ENCODE data around the gene MSGN1.
"Not testable (repeated sequence)": the region's sequence is repeated elsewhere in the genome, so short reads cannot be mapped to it uniquely, and the experiment has no call there.

Gene MSGN1

GRCh38 chr2:17821535-17822444 is 5.5 kb downstream of the MSGN1 start:
- no peak overlapping the region for H3K27ac Mint-ChIP-seq
- no peaks in the 10 kb centered on the region for H3K36me3 Mint-ChIP-seq
- ATAC-seq (peak; percentile 33), DNase-seq (ENCODE audit: low spot score in 2 of 2) (no peak)
- H3K4me1 Mint-ChIP-seq: no peaks in the 10 kb centered on the region
- no peak overlapping the region for H3K4me3 Mint-ChIP-seq
- no peaks in the 10 kb centered on the region for H3K9me3 Mint-ChIP-seq

GRCh38 chr2:17822445-17823117 is 6.3 kb downstream of the MSGN1 start:
- H3K9me3 Mint-ChIP-seq: no peaks in the 10 kb centered on the region
- no peak for ATAC-seq
- no peak for DNase-seq (ENCODE audit: low spot score in 2 of 2)
- H3K36me3 Mint-ChIP-seq: no peaks in the 10 kb centered on the region
- no peak overlapping the region for H3K4me3 Mint-ChIP-seq
- H3K27ac Mint-ChIP-seq: no peak overlapping the region
- no peaks in the 10 kb centered on the region for H3K4me1 Mint-ChIP-seq

GRCh38 chr2:17823646-17824045 is 7.4 kb downstream of the MSGN1 start:
- ATAC-seq; H3K36me3 Mint-ChIP-seq; H3K9me3 Mint-ChIP-seq; H3K4me3 Mint-ChIP-seq; H3K27ac Mint-ChIP-seq; H3K4me1 Mint-ChIP-seq; DNase-seq (ENCODE audit: low spot score in 2 of 2): not testable (repeated sequence)

DNA sequence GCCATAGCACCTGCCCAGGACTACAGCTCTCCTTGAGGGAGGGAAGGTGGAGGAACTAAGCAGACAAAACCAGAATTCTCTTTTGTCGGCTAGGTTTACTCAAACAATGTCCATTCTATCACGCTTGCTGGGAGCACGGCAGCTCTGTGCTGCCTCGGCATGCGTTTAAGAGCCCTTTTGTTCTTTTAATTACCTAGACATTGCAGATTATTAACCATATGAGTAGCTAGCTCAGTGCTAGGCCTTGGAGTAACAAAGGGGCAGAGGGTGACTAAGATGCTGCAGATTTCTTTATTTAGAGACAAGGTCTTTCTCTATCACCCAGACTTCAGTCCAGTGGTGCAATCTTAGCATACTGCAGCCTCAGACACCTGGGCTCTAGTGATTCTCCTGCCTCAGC is 11.1 kb downstream of the MSGN1 start:
- ATAC-seq (no peak), DNase-seq (ENCODE audit: low spot score in 2 of 2) (no peak)
- Mint-ChIP-seq H3K9me3 (no peaks in the 10 kb centered on the region), H3K36me3 (no peaks in the 10 kb centered on the region), H3K4me3 (no peak overlapping the region), H3K4me1 (no peaks in the 10 kb centered on the region), H3K27ac (no peak overlapping the region)

GRCh38 chr2:17827785-17828184 is 11.5 kb downstream of the MSGN1 start:
- Mint-ChIP-seq H3K27ac (no peak overlapping the region), H3K4me3 (no peak overlapping the region), H3K4me1 (no peaks in the 10 kb centered on the region), H3K9me3 (no peaks in the 10 kb centered on the region), H3K36me3 (no peaks in the 10 kb centered on the region)
- ATAC-seq (no peak), DNase-seq (ENCODE audit: low spot score in 2 of 2) (no peak)

DNA sequence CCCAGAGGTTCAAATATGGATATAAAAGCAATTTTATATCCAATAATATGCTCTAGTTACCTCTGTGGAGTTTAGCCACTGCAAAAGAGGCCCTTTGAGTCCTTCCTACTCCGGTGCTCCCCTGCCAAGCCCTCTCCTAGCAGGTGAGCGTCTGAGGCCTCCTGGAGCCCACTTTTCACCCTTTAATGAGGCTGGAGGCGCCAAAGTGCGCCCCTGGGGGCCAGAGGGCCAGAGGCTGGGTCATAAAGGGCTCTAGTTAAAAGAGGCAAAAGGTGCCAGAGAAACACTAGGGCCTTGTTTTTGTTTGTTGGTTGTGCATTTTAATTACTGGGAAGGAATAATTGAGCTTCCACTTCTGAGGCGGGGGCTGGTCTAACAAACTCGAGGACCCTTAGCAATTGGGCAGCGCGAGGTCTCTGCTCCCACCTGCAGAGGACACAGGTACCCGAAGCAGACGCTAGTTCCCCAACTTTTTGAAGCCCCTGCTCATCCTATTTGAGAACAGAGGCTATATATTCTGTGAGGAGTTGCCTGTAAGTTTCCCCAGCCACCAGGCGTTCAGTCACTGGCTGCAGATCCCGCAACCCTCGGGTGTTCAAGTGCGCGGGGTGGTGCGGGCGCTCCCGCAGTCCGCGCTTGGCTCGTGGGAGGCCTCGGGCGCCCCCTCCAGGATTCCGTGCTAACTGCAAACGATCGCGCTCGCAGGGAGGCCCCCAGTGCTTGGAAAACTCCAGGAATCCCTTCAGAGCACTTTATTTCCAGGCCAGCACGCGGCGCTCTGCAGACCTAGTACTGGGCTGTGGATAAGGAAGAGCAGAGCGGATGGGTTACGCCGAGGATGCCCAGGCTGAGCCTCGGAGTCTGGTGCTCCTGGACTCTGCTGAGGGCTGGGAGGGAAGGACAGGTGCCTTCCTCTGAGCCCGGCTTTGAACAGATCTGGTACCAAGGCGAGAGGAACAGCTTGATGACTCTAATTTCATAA is 14.1 kb downstream of the MSGN1 start:
- H3K36me3 Mint-ChIP-seq: no peaks in the 10 kb centered on the region
- peak; percentile 57 for ATAC-seq
- no peaks in the 10 kb centered on the region for H3K4me1 Mint-ChIP-seq
- no peaks in the 10 kb centered on the region for H3K9me3 Mint-ChIP-seq
- no peak overlapping the region for H3K27ac Mint-ChIP-seq
- peak; percentile 27 to 74 for DNase-seq (ENCODE audit: low spot score in 2 of 2)
- no peak overlapping the region for H3K4me3 Mint-ChIP-seq

- no peak overlapping the region for H3K27ac Mint-ChIP-seq
- no peaks in the 10 kb centered on the region for H3K4me1 Mint-ChIP-seq
- no peaks in the 10 kb centered on the region for H3K9me3 Mint-ChIP-seq
- no peak for DNase-seq (ENCODE audit: low spot score in 2 of 2)
- no peak for ATAC-seq
- H3K36me3 Mint-ChIP-seq: no peaks in the 10 kb centered on the region
- no peak overlapping the region for H3K4me3 Mint-ChIP-seq
These were observed 19.3 kb downstream of the MSGN1 start for GRCh38 chr2:17835516-17835915.

DNA sequence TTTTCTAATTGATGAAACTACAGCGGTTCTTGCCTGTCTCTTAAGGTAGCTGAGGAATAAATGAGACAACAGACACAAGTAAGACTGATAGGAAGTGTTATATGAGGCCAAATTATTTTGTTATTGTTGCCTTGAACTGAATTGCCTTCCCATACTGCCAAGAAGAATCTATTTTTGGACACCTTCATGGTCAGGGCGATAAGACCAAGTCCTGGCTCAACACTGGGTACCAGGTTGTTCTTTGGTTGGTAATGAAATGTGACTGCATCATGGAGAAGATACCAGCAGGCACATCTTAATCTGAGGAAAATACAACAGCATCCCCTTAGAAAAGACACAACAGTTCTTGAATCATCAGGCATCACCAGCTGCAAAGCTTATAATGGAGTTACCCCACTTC is 23.7 kb downstream of the MSGN1 start:
- DNase-seq (ENCODE audit: low spot score in 2 of 2) (no peak), ATAC-seq (no peak)
- H3K4me3 Mint-ChIP-seq: no peak overlapping the region
- no peaks in the 10 kb centered on the region for H3K36me3 Mint-ChIP-seq
- H3K9me3 Mint-ChIP-seq: no peaks in the 10 kb centered on the region
- no peaks in the 10 kb centered on the region for H3K4me1 Mint-ChIP-seq
- H3K27ac Mint-ChIP-seq: no peak overlapping the region

- no peaks in the 10 kb centered on the region for H3K36me3 Mint-ChIP-seq
- ATAC-seq (no peak), DNase-seq (ENCODE audit: low spot score in 2 of 2) (no peak)
- H3K27ac Mint-ChIP-seq: no peak overlapping the region
- no peaks in the 10 kb centered on the region for H3K9me3 Mint-ChIP-seq
- H3K4me1 Mint-ChIP-seq: no peaks in the 10 kb centered on the region
- H3K4me3 Mint-ChIP-seq: no peak overlapping the region
These were observed 27.2 kb downstream of the MSGN1 start for GRCh38 chr2:17843457-17843856.

- DNase-seq (ENCODE audit: low spot score in 2 of 2): no peak
- Mint-ChIP-seq H3K9me3 (no peaks in the 10 kb centered on the region), H3K4me1 (no peaks in the 10 kb centered on the region), H3K27ac (no peak overlapping the region), H3K36me3 (no peaks in the 10 kb centered on the region), H3K4me3 (no peak overlapping the region)
- no peak for ATAC-seq
These were observed 29.5 kb downstream of the MSGN1 start for GRCh38 chr2:17845806-17846205.

DNA sequence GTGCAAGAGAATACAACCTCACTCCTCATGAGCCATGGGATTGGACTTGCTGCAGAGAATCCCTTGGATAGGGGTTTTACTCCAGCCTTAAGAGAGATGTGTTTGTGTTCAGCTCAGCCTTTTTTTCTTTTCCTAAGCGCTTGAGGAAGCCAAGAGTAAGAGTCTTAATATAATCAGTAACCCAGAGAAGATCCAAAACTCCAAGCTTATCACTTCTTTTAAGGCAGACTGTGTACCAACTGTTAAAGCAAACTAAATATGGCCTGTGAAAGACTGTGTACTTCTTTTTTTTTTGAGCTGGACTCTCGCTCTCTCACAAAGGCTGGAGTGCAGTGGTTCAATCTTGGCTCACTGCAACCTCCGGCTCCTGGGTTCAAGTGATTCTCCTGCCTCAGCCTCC is 30.4 kb downstream of the MSGN1 start:
- no peaks in the 10 kb centered on the region for H3K36me3 Mint-ChIP-seq
- peaks cover 1% of the 10 kb centered on the region for H3K4me1 Mint-ChIP-seq
- DNase-seq (ENCODE audit: low spot score in 2 of 2): no peak
- H3K9me3 Mint-ChIP-seq: no peaks in the 10 kb centered on the region
- H3K4me3 Mint-ChIP-seq: no peak overlapping the region
- no peak for ATAC-seq
- H3K27ac Mint-ChIP-seq: no peak overlapping the region

- no peak overlapping the region for H3K4me3 Mint-ChIP-seq
- H3K4me1 Mint-ChIP-seq: peaks cover 6% of the 10 kb centered on the region
- no peak for ATAC-seq
- no peak for DNase-seq (ENCODE audit: low spot score in 2 of 2)
- no peaks in the 10 kb centered on the region for H3K36me3 Mint-ChIP-seq
- H3K9me3 Mint-ChIP-seq: no peaks in the 10 kb centered on the region
- no peak overlapping the region for H3K27ac Mint-ChIP-seq
These were observed 31.0 kb downstream of the MSGN1 start for GRCh38 chr2:17847236-17847635.

DNA sequence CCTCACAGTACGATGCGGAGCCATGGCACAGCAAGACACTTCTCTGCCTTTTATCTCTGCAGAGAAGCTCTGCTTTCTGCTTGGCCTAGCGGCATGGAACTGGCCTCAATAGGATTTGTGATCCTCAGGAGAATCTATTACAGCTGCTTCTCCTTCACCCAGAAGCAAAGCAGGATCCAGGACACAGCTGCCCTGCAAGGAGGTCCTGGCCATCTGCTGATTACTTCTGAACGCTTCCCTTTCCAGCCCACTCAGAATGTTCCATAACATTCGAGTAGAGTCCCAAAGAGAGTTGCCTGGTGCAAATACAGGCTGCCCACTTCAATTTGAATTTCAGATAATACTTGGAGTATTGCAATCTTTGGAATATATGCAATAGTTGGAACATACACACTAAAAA is 33.0 kb downstream of the MSGN1 start:
- Mint-ChIP-seq H3K4me3 (no peak overlapping the region), H3K4me1 (peaks cover 6% of the 10 kb centered on the region), H3K9me3 (no peaks in the 10 kb centered on the region), H3K36me3 (no peaks in the 10 kb centered on the region), H3K27ac (no peak overlapping the region)
- no peak for ATAC-seq
- no peak for DNase-seq (ENCODE audit: low spot score in 2 of 2)

GRCh38 chr2:17850151-17850550 is 33.9 kb downstream of the MSGN1 start:
- ATAC-seq: no peak
- Mint-ChIP-seq H3K9me3 (no peaks in the 10 kb centered on the region), H3K27ac (no peak overlapping the region), H3K4me3 (no peak overlapping the region), H3K4me1 (peaks cover 6% of the 10 kb centered on the region), H3K36me3 (no peaks in the 10 kb centered on the region)
- no peak for DNase-seq (ENCODE audit: low spot score in 2 of 2)

Measured in stimulated activated effector memory CD8-positive, alpha-beta T cell treated with anti-CD3 and anti-CD28 coated beads, Interleukin-12 subunit alpha, Interleukin-12 subunit beta, amount 100 ng/mL, for 72 hours (primary cell).